HG03432 (cell line): ENCODE data around the gene USP40.

ENCODE experiments used
- ATAC-seq: cut with Tn5 transposase; IDR thresholded peaks from one replicate; pipeline ENCODE4 v1.9.1; 2021; ENCODE audit warnings: mild to moderate bottlenecking, moderate library complexity; ENCODE audit not compliant: unreplicated experiment

The USP40 gene

GRCh38 chr2:233501198-233502076 lies 65.1 kb downstream of the USP40 start:
- no peak for ATAC-seq

- ATAC-seq: no peak
These were observed 66.7 kb downstream of the USP40 start for GRCh38 chr2:233499928-233500327.

GRCh38 chr2:233498126-233498525 lies 68.5 kb downstream of the USP40 start:
- ATAC-seq: no peak

GRCh38 chr2:233497692-233498091 lies 68.9 kb downstream of the USP40 start:
- no peak for ATAC-seq

GRCh38 chr2:233495503-233496496 lies 70.8 kb downstream of the USP40 start:
- no peak for ATAC-seq

GRCh38 chr2:233492751-233493150 lies 73.8 kb downstream of the USP40 start:
- no peak for ATAC-seq

GRCh38 chr2:233492078-233492477 lies 74.5 kb downstream of the USP40 start:
- ATAC-seq: no peak

GRCh38 chr2:233491326-233491725 lies 75.3 kb downstream of the USP40 start:
- no peak for ATAC-seq

GRCh38 chr2:233490831-233491230 lies 75.8 kb downstream of the USP40 start:
- no peak for ATAC-seq

- no peak for ATAC-seq
These were observed 76.9 kb downstream of the USP40 start for GRCh38 chr2:233489666-233490065.

- ATAC-seq: no peak
These were observed 77.4 kb downstream of the USP40 start for GRCh38 chr2:233489143-233489542.

GRCh38 chr2:233487748-233488345 lies 78.7 kb downstream of the USP40 start:
- no peak for ATAC-seq

GRCh38 chr2:233486778-233487552 lies 79.6 kb downstream of the USP40 start:
- ATAC-seq: no peak

- ATAC-seq: no peak
These were observed 80.2 kb downstream of the USP40 start for GRCh38 chr2:233486357-233486756.

- ATAC-seq: no peak
These were observed 80.9 kb downstream of the USP40 start for GRCh38 chr2:233485726-233486125.

GRCh38 chr2:233482616-233483015 lies 84.0 kb downstream of the USP40 start:
- ATAC-seq: no peak

- no peak for ATAC-seq
These were observed 85.0 kb downstream of the USP40 start for GRCh38 chr2:233481368-233482142.

GRCh38 chr2:233480490-233481202 lies 85.9 kb downstream of the USP40 start:
- ATAC-seq: no peak
